SKM-1 (cell line): ENCODE data around the gene RPS27A.
"Not testable (repeated sequence)": the region's sequence is repeated elsewhere in the genome, so short reads cannot be mapped to it uniquely, and the experiment has no call there.

Experiments used
- DNase-seq: peaks from one replicate; lab custom pipeline; 2025; ENCODE audit not compliant: unreplicated experiment; lab: John Stamatoyannopoulos, UW

The RPS27A gene

DNA sequence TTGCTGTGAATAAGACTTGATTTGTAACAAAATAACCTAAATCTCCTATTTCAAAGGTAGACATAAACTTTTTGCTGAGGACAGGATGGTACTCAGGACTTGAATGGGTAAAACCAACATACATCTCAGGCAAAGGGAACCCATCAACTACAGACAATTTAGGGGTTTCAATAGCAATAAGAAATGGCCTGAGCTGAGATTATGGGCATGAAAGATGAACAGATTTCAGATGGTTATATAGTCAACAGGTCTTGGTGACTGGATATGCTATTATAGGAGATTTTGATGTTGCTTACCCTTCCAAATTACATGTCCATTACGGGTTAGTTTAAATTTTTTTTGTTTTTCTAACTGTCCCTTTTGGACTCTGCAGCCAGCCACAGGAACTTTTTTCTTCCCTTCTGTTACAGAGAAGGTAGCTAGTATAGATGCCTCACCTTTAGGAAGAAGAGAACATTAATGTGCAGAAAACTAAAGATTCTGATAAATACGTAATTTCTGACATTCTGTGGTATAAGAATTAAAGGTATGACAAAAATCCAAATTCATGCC lies 4.6 kb downstream of the RPS27A start:
- DNase-seq = no peak

GRCh38 chr2:55239656-55240222 lies 7.3 kb downstream of the RPS27A start:
- DNase-seq = no peak

DNA sequence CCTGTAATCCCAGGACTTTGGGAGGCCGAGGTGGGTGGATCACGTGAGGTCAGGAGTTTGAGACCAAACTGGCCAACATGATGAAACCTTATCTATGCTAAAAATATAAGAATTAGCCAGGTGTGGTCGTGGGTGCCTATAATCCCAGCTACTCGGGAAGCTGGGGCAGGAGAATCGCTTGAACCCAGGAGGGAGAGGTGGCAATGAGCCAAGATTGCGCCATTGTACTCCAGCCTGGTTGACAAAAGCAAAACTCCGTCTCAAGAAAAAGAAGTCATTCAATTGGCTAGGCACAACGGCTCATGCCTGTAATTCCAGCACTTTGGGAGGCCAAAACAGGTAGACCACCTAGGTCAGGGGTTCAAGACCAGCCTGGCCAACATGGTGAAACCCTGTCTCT lies 9.1 kb downstream of the RPS27A start:
- not testable (repeated sequence) for DNase-seq

DNA sequence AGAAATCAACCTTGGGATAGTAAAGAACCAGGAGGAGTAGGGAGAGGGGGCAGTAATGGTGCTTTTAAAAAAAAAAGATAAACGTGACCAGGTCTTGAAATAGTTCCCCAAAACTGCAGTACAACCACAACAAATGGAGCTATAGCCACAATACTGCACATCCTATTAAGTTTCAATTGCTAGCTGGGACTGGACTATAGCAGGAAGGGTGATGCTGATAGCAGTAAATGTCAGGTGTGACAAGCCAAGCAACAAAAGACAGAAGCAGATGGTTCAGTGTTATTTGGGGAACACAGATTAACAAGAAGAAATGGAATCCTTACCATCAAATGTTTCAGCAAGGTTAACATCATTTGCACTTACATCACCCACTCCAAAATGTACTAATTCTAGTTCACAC lies 10.1 kb downstream of the RPS27A start:
- DNase-seq = no peak

GRCh38 chr2:55245411-55245810 lies 12.9 kb downstream of the RPS27A start:
- DNase-seq = no peak

DNA sequence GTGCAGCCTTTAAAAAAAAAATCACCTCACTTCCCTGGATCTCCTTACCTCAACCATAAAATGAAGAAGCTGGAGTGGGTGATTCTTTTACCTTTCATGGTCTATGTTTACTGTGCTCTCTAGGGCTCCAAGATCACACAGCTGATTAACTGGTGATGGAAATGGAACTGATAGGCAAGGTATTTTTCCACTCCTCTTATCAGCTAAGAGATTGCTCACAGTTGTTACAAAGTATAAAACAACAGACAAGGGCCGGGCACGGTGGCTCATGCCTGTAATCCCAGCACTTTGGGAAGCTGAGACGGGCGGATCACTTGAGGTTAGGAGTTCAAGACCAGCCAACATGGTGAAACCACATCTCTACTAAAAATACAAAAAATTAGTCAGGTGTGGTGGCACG lies 14.5 kb downstream of the RPS27A start:
- DNase-seq = no peak

GRCh38 chr2:55252832-55253231 lies 20.3 kb downstream of the RPS27A start:
- DNase-seq = no peak

- not testable (repeated sequence) for DNase-seq
Observed at GRCh38 chr2:55259586-55259985, 27.1 kb downstream of the RPS27A start.

- no peak for DNase-seq
Observed at GRCh38 chr2:55268288-55268906, 35.9 kb downstream of the RPS27A start.

- peak; percentile 93 for DNase-seq
Observed at GRCh38 chr2:55268907-55269644, 36.6 kb downstream of the RPS27A start, which contains the start of gene MTIF2. MTIF2 (minus strand) TSS chr2:55269231; CDS start chr2:55263858, 5,373 bp downstream.

DNA sequence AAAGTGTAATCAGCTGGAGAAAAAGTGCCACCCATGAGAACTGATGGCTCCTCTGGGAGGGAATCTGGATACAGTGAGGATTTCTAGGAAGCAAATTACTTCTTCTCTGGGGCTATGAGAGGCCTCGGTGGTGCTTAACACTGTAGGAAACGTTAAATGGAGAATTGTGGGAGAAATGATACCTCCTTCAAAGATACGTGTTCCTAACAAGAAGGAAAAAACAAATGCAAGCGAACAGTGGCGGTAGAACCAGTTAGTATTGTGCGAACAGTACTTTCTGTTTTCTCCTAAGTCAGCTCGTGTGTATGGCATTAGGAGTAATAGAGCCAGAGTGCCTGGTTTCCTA lies 37.1 kb downstream of the RPS27A start:
- no peak for DNase-seq

- DNase-seq = not testable (repeated sequence)
Observed at GRCh38 chr2:55274346-55274745, 41.9 kb downstream of the RPS27A start.

- no peak for DNase-seq
Observed at GRCh38 chr2:55277310-55277709, 44.8 kb downstream of the RPS27A start.

DNA sequence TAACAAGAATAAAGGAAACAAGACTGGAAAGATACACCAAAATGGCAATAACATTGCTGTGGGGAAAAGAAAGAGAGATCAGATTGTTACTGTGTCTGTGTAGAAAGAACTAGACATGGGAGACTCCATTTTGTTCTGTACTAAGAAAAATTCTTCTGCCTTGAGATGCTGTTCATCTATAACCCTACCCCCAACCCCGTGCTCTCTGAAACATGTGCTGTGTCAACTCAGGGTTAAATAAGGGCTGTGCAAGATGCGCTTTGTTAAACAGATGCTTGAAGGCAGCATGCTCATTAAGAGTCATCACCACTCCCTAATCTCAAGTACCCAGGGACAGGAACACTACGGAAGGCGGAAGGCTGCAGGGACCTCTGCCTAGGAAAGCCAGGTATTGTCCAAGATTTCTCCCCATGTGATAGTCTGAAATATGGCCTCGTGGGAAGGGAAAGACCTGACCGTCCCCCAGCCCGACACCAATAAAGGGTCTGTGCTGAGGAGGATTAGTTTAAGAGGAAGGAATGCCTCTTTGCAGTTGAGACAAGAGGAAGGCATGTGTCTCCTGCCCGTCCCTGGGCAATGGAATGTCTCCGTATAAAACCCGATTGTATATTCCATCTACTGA lies 46.8 kb downstream of the RPS27A start:
- not testable (repeated sequence) for DNase-seq

DNA sequence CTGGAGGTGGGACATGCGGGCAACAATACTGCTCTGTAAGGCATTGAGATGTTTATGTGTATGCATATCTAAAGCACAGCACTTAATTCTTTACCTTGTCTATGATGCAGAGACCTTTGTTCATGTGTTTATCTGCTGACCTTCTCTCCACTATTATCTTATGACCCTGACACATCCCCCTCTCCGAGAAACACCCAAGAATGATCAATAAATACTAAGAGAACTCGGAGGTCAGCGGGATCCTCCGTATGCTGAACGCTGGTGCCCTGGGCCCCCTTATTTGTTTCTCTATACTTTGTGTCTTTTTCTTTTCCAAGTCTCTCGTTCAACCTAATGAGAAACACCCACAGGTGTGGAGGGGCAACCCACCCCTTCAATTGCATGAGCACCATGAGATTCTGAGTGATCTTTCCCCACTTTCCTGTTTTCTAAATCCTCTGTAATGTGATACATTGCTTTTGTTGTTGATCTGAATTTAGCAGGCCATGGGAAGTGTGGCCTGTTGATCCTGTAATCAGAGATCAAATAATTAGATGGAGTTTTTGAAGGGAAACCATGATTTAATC lies 47.5 kb downstream of the RPS27A start:
- not testable (repeated sequence) for DNase-seq

DNA sequence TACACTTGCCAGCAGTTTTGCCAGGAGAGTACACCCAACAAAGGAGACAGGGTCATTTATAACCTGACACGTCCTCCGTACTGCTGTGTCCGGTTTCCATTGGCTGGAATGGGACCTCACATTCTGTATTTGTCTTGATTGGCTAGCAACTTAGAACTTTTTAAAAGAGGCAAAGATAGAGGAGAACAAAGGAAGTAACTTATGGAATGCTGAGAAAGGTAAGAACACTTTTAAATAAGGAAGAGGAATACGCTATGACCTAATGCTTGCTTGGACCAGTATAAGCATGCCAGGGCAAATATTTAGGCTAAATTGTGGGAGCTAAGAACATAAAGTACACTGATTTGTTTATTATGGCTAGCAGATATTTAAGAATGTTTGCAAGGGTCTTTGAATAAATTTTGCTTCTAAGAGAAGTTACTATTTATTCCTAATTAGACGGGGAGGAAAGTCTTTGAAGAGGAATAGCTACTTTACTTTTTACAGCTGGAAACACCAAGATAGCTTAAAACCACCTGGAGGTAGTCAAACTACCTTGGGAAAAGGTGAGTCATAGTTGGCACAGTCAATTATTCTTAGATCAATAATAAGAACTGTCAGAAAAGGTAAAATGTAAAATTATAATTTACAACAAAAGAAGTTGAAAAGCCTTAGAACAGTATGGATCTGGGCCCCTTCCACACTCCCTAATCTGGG lies 48.5 kb downstream of the RPS27A start:
- DNase-seq = not testable (repeated sequence)

DNA sequence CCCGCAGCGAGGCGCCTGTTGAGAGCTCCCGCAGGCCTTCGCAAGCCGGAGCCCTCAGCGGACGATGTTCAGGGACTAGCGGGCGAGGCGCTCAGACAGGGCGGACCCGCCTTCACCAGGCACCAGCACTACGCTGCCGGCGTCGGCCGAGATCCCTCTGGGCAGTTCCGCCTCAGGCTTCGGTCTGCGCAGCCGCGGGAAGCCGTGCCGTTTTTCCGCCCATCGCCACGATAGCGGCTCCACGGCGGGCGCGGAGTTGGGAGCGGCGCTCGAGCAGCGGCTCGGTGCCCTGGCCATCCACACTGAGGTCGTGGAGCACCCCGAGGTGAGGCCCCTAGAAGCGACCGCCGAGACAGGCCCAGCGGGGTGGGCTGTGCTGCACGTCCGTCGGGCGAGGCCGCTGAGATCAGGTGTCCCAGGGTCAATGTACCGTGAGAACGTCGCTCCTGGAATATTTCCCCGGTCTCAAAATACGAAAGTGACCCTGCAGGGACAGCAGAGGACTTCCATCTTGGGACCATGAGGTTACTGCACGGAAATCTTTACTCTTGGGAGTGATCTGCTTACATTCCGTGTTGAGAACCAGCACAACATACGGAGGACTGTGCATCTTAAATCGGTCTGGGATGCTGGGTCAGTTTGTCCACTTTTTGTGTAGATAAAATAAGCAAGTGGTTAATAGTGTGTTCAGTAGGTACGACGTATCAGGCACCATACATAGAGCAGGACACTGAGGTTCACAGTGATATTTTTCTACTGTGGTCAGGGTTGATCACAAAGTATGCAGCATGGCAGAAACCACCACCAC lies 49.8 kb downstream of the RPS27A start:
- DNase-seq = peak; percentile 81

DNA sequence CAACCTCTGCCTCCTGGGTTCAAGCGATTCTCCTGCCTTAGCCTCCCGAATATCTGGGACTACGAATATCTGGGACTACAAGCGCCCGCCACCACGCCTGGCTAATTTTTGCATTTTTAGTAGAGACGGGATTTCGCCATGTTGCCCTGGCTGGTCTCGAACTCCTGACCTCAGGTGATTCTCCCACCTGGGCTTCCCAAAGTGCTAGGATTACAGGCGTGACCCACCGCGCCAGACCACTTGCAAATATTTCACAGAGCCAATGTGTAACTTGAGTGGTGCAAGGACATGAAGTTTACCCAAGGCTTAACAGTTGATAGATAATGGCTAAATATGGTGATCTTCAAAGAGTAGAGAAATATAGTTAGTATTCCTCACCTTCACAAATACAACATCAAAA lies 50.6 kb downstream of the RPS27A start:
- no peak for DNase-seq
